Measurements from ENCODE around the gene ST7L. TPM values are rescaled to one million over a fixed set of nuclear protein-coding genes. Genes with fewer than 3 reads are reported as not detected.

ST7L gene
- total and polyA plus RNA-seq, 2 of the 4 experiments (the other 2 are of a cell fraction), result 7.7 to 14.7 TPM

DNA sequence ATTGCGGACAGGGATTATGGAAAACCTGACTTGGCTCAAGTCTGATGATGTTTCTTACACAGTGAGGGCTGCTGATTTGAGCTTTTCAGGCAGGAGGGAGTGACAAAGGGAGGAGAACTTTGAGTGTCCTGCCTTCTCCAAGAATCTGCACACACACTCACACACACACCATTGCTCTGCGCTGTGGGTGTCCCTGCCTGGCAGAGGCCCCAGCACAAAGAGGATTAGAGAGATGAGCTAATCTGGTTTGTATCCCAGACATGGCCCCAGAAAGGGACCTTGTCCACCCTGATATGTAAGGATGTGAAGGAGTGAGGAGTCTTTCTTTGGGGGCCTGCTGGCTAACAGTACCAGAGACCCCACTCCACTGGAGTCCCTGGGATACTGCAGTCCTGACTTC, 116.1 kb downstream of the ST7L start:
- H3K4me2 ChIP-seq (ENCODE audit: low read depth, low read length), result no peak overlapping the region
- H3K4me1 ChIP-seq (ENCODE audit: control insufficient read depth, insufficient read depth, low read length), result peaks cover 8% of the 10 kb centered on the region; the same call in 1 of the 2 replicates
- no peak overlapping the region for H2AFZ ChIP-seq (replicated peaks; ENCODE audit: low read length, poor library complexity)
- no peak overlapping the region for H2BK120ac ChIP-seq (ENCODE audit: low read depth, low read length)
- H2BK15ac ChIP-seq (ENCODE audit: low read depth, low read length), result no peak overlapping the region
- H3K23ac ChIP-seq (ENCODE audit: low read depth, low read length), result no peak overlapping the region
- no TSS peak for BruUV-seq (replicated peaks)
- in situ Hi-C loops (cut with MboI; ENCODE audit: low sequenced_read_pairs) (loop anchor here (5.0 to 10.0 kb wide), 2 partner anchors 114 to 202 kb away; partner anchors contain the start of genes CAPZA1, RHOC and ST7L), dilution Hi-C loops (cut with HindIII; ENCODE audit: low sequenced_read_pairs, unreplicated experiment) (no loop called here), intact Hi-C loops (cut with micrococcal nuclease) (loop anchor here (1.0 to 2.0 kb wide), 2 partner anchors 42 to 111 kb away; no protein-coding TSS in a partner anchor)
- ATAC-seq (ENCODE audit: low read depth) (no peak), DNase-seq (no peak)
- H3K9me1 ChIP-seq (ENCODE audit: insufficient read depth, low read length), result no peaks in the 10 kb centered on the region
- CTCF ChIA-PET, result interaction anchor here (0.8 to 2.4 kb wide), 9 partner anchors 12 to 172 kb away, joined by 3 to 18 read pairs (median 4); partner anchors contain the start of gene MOV10
- WGBS, 2 experiments (ENCODE audit: extremely low coverage in 2 of 2, insufficient read length in 1 of 2), result no CpG with 5 or more reads among the region's 2 CpGs
- no peak overlapping the region for H2AK9ac ChIP-seq (replicated peaks; ENCODE audit: low read depth, low read length, poor library complexity)
- no peak overlapping the region for H4K5ac ChIP-seq (ENCODE audit: low read depth, low read length)
- TF ChIP-seq FOS (IDR thresholded peaks at IDR 0.05; ENCODE audit: low read depth, low read length), result no peak
- TF ChIP-seq MAFK (IDR thresholded peaks at IDR 0.05; ENCODE audit: low read depth, low read length), result no peak
- no peak overlapping the region for H4K91ac ChIP-seq (ENCODE audit: insufficient read depth, low read depth, low read length)
- no peaks in the 10 kb centered on the region for H3K79me1 ChIP-seq (ENCODE audit: low read depth in 1 of 2, low read length in 2 of 2)
- peaks cover 30% of the 10 kb centered on the region for H3K27me3 ChIP-seq (ENCODE audit: control insufficient read depth, insufficient read depth, low read length)
- H3K36me3 ChIP-seq (ENCODE audit: control insufficient read depth, insufficient read depth, low read length), result no peaks in the 10 kb centered on the region
- no peaks in the 10 kb centered on the region for H4K20me1 ChIP-seq (ENCODE audit: insufficient read depth, low read length)
- H2AK5ac ChIP-seq (ENCODE audit: low read depth, low read length), result peak overlapping the region; percentile 40; the same call in 1 of the 2 replicates
- no peak overlapping the region for H2BK20ac ChIP-seq (ENCODE audit: low read depth, low read length)
- H3K9me3 ChIP-seq (ENCODE audit: control insufficient read depth, insufficient read depth, low read length), result no peaks in the 10 kb centered on the region
- no peak overlapping the region for H3K9ac ChIP-seq (ENCODE audit: low read depth, low read length)
- H3K14ac ChIP-seq (replicated peaks; ENCODE audit: low read depth, low read length), result no peak overlapping the region
- no peak overlapping the region for H3K4ac ChIP-seq (ENCODE audit: low read depth, low read length)
- H3K4me3 ChIP-seq (ENCODE audit: insufficient read depth, low read depth, low read length), result no peak overlapping the region
- H3K18ac ChIP-seq (ENCODE audit: low read depth, low read length), result no peak overlapping the region
- no peak overlapping the region for H2BK5ac ChIP-seq (ENCODE audit: low read depth, low read length, poor library complexity, severe bottlenecking)
- no peak overlapping the region for H4K8ac ChIP-seq (ENCODE audit: low read depth in 2 of 2, low read length in 2 of 2)
- H3K27ac ChIP-seq (ENCODE audit: insufficient read depth, low read length), result no peak overlapping the region
- H3K56ac ChIP-seq (ENCODE audit: extremely low read depth, insufficient read depth, low read length), result no peak overlapping the region
- POLR2A ChIA-PET (ENCODE audit: unreplicated experiment), result interaction anchor here (1.1 kb wide), 1 partner anchor 9 kb away, joined by 3 read pairs; no protein-coding TSS in a partner anchor

Data from IMR-90 (cell line).